Mesothelial cell of epicardium (in vitro differentiated cells): Measurements from ENCODE around the gene ARRDC3. TPM values are rescaled to one million over a fixed set of nuclear protein-coding genes. Genes with fewer than 3 reads are reported as not detected.

Experiments used
- DNase-seq, 2 experiments: peaks; one replicate each; pipeline ENCODE4 v3.0.0; 2021; ENCODE audit warnings: low spot score in 2 of 2; ENCODE audit not compliant: unreplicated experiment in 2 of 2
- H3K27ac Mint-ChIP-seq: 2 replicates; pipeline ENCODE4 v1.8.0; 2021; ENCODE audit warnings: mixed read lengths
- H3K27me3 Mint-ChIP-seq: 2 replicates; pipeline ENCODE4 v1.8.0; 2021; ENCODE audit warnings: low read depth, mixed read lengths
- H3K36me3 Mint-ChIP-seq: 2 replicates; pipeline ENCODE4 v1.8.0; 2021; ENCODE audit warnings: mixed read lengths
- H3K4me1 Mint-ChIP-seq: 2 replicates; pipeline ENCODE4 v1.8.0; 2021; ENCODE audit warnings: mixed read lengths
- H3K4me3 Mint-ChIP-seq: 2 replicates; pipeline ENCODE4 v1.8.0; 2021; ENCODE audit warnings: mild to moderate bottlenecking, moderate library complexity, mixed read lengths
- H3K9me3 Mint-ChIP-seq: 2 replicates; pipeline ENCODE4 v1.8.0; 2021; ENCODE audit warnings: mixed read lengths
- total RNA-seq: library from RNA; stranded (reverse); gene quantifications from 3 replicates; pipeline ENCODE4 v1.2.1, GENCODE V29; 2021
- TF ChIP-seq, protein P1 (sequence below): fragments of 200-600 bp; sonication (generic); IDR thresholded peaks from one replicate; pipeline ENCODE4 v1.5.0; 2021; ENCODE audit warnings: antibody characterized with exemption; ENCODE audit not compliant: unreplicated experiment

The ARRDC3 gene
- total RNA-seq, 1 donor from 2014 or later: 49.9 TPM

GRCh38 chr5:91409304-91409703, 26.2 kb upstream of the ARRDC3 start:
- Mint-ChIP-seq H3K4me3 (no peak overlapping the region), H3K27me3 (no peaks in the 10 kb centered on the region), H3K9me3 (no peaks in the 10 kb centered on the region), H3K27ac (no peak overlapping the region), H3K36me3 (no peaks in the 10 kb centered on the region), H3K4me1 (peaks cover 3% of the 10 kb centered on the region)
- no peak for DNase-seq
- TF ChIP-seq, protein P1, sequence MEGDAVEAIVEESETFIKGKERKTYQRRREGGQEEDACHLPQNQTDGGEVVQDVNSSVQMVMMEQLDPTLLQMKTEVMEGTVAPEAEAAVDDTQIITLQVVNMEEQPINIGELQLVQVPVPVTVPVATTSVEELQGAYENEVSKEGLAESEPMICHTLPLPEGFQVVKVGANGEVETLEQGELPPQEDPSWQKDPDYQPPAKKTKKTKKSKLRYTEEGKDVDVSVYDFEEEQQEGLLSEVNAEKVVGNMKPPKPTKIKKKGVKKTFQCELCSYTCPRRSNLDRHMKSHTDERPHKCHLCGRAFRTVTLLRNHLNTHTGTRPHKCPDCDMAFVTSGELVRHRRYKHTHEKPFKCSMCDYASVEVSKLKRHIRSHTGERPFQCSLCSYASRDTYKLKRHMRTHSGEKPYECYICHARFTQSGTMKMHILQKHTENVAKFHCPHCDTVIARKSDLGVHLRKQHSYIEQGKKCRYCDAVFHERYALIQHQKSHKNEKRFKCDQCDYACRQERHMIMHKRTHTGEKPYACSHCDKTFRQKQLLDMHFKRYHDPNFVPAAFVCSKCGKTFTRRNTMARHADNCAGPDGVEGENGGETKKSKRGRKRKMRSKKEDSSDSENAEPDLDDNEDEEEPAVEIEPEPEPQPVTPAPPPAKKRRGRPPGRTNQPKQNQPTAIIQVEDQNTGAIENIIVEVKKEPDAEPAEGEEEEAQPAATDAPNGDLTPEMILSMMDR: no peak

- Mint-ChIP-seq H3K9me3 (no peaks in the 10 kb centered on the region), H3K36me3 (no peaks in the 10 kb centered on the region), H3K27me3 (no peaks in the 10 kb centered on the region), H3K4me3 (no peak overlapping the region), H3K27ac (no peak overlapping the region), H3K4me1 (no peaks in the 10 kb centered on the region)
- TF ChIP-seq, protein P1: no peak
- no peak for DNase-seq
Measured at GRCh38 chr5:91408710-91409109, 25.6 kb upstream of the ARRDC3 start.

GRCh38 chr5:91407204-91407603, 24.1 kb upstream of the ARRDC3 start:
- Mint-ChIP-seq H3K4me3 (no peak overlapping the region), H3K27ac (no peak overlapping the region), H3K36me3 (no peaks in the 10 kb centered on the region), H3K4me1 (peaks cover 3% of the 10 kb centered on the region), H3K9me3 (no peaks in the 10 kb centered on the region), H3K27me3 (no peaks in the 10 kb centered on the region)
- no peak for DNase-seq
- TF ChIP-seq, protein P1: no peak

- H3K36me3 Mint-ChIP-seq: no peaks in the 10 kb centered on the region
- TF ChIP-seq, protein P1: no peak
- no peak overlapping the region for H3K4me3 Mint-ChIP-seq
- no peaks in the 10 kb centered on the region for H3K27me3 Mint-ChIP-seq
- H3K27ac Mint-ChIP-seq: no peak overlapping the region
- DNase-seq: no peak
- no peaks in the 10 kb centered on the region for H3K9me3 Mint-ChIP-seq
- H3K4me1 Mint-ChIP-seq: peaks cover 3% of the 10 kb centered on the region
Measured at GRCh38 chr5:91403438-91403837, 20.3 kb upstream of the ARRDC3 start.

DNA sequence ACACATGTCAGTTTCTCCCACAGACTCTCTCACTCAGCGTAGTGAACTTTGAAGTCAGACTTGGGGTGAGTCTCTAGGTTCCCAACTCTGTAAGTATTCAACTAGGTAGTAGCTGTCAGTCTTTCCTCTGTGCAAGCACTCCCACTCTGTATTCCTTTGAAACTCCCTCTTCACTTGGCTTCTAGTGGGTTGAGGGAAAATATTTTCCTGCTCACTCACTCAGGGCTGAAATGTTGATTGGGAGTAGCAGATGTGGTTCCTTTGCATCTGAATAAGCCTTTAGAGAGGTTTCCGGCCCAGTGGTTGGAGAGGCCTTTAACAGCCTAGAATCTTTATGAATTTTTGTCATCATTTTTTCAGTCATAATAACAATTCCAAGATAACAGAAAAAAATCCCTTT, 18.1 kb upstream of the ARRDC3 start:
- Mint-ChIP-seq H3K27ac (no peak overlapping the region), H3K9me3 (no peaks in the 10 kb centered on the region), H3K36me3 (no peaks in the 10 kb centered on the region), H3K27me3 (no peaks in the 10 kb centered on the region), H3K4me3 (no peak overlapping the region), H3K4me1 (peaks cover 3% of the 10 kb centered on the region)
- TF ChIP-seq, protein P1: no peak
- DNase-seq: no peak

DNA sequence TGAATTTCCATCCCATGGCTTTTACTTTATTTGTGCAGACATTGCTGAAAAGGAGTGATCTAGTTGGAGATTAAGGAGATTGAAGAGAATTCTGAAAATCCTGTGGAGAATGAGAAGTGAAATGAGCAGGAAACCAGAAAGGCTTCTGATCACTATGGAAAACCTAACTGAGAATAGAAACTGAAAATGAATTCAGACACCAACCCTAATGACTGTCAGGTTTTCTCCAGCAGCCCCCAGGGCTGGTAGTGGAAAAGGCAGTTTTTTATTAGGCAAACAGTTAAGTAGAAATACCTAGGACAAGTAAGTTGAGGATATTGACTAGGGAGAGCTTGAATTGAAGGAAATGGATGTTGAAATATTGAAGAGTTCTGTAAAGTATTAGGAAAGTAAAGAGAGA, 14.7 kb upstream of the ARRDC3 start:
- DNase-seq: no peak

More for the DNA sequence above, 14.7 kb upstream of the ARRDC3 start:
- Mint-ChIP-seq H3K9me3 (no peaks in the 10 kb centered on the region), H3K4me1 (no peaks in the 10 kb centered on the region), H3K27me3 (no peaks in the 10 kb centered on the region), H3K36me3 (no peaks in the 10 kb centered on the region), H3K4me3 (no peak overlapping the region), H3K27ac (no peak overlapping the region)
- TF ChIP-seq, protein P1: no peak
